Transverse colon (tissue), 4 donors: Measurements from ENCODE around the gene CDH12.
"Not testable (repeated sequence)": the region's sequence is repeated elsewhere in the genome, so short reads cannot be mapped to it uniquely, and the experiment has no call there.

Source experiments
- CTCF ChIP-seq, 5 experiments: fragments of 200-600 bp in 3 of 5; fragments of 450-650 bp in 2 of 5; sonication (generic) in 3 of 5; IDR thresholded peaks; 1 replicate in 2 of 5; 2 replicates in 3 of 5; pipeline ENCODE4 v1.5.1; 2016 to 2017; ENCODE audit warnings: antibody characterized with exemption in 5 of 5, inconsistent platforms in 3 of 5, mild to moderate bottlenecking in 2 of 5, moderate library complexity in 1 of 5
- POLR2AphosphoS5 ChIP-seq, 3 donors: sonication (generic); formaldehyde crosslinking; IDR thresholded peaks; one replicate each; pipeline ENCODE4 v1.6.1; 2016; ENCODE audit warnings: antibody characterized with exemption in 3 of 3

DNA sequence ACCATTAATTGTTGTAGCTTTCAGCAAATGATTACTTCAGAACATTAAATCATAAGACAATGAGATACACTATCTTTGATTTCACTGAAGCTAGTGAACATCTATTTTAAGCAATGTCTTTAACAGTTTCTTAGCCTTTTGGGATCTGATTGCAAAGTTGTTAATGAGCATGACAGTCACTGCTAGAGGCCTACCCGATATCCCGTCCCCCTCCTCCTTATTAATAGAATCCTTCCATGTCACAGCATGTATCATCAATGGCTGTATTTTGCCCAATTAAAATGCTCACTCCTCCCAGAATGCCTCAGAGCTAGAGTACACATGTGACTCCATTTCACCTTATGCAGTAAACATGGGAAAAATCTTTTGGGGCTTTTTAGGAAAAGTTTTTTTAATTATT lies 852.0 kb downstream of the CDH12 start:
- not testable (repeated sequence) for TF ChIP-seq CTCF, POLR2AphosphoS5 (IDR thresholded peaks at IDR 0.05)
